ENCODE results near the gene CCDC32. TPM values are rescaled to one million over a fixed set of nuclear protein-coding genes. Genes with fewer than 3 reads are reported as not detected.
A peak's percentile ranks its signal among the peaks of the same experiment; 100 is the strongest.

The CCDC32 gene
- total and polyA plus RNA-seq, 2 of the 13 experiments (the other 11 are each of a cell fraction or from before 2014, with no cell fraction given): 10.8 to 23.2 TPM

DNA sequence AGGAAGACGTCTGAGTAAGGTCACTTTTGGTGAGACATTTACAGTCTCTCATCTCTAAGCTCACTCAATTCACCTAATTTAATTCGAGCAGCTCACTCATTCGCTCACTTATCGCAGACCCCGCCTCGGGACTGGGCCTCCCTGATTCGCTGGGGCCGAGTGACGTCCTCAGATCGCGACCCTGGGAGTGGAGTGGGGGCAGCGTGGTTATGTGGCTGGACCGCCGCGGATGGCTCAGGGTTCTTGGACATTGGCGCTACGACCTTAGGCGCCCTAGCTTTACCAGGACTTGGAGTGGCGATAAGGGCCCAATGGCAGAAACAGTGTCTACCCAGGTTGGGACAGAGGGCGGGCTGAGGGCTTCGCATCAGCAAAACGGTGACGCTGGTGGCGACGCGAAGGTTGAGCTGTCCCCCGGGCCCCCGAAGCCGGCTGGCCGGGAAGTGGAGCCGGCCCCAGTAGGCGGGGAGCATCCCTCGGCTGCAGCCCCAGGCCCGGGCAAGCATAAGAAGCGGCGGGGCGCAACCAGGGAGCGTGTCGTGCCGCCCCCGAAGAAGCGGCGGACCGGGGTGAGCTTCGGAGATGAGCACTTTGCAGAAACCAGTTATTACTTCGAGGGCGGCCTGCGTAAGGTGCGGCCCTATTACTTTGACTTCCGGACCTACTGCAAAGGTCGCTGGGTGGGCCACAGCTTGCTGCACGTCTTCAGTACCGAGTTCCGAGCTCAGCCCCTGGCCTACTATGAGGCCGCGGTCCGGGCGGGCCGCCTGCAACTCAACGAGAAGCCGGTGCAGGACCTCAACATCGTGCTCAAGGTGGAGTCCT is 4.5 kb upstream of the CCDC32 start, which contains the start of gene RPUSD2 (continued):
- TF ChIP-seq, protein P1, sequence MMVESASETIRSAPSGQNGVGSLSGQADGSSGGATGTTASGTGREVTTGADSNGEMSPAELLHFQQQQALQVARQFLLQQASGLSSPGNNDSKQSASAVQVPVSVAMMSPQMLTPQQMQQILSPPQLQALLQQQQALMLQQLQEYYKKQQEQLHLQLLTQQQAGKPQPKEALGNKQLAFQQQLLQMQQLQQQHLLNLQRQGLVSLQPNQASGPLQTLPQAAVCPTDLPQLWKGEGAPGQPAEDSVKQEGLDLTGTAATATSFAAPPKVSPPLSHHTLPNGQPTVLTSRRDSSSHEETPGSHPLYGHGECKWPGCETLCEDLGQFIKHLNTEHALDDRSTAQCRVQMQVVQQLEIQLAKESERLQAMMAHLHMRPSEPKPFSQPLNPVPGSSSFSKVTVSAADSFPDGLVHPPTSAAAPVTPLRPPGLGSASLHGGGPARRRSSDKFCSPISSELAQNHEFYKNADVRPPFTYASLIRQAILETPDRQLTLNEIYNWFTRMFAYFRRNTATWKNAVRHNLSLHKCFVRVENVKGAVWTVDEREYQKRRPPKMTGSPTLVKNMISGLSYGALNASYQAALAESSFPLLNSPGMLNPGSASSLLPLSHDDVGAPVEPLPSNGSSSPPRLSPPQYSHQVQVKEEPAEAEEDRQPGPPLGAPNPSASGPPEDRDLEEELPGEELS (CRISPR knock-in tag; IDR thresholded peaks at IDR 0.05): no peak
- TF ChIP-seq IRF2 (CRISPR knock-in tag; IDR thresholded peaks at IDR 0.05): peak; percentile 91
- TF ChIP-seq ZNF335 (CRISPR knock-in tag; IDR thresholded peaks at IDR 0.05): 0 out of 2 replicates have a peak, but pooled peaks have one; percentile 64
- no peak for TF ChIP-seq SNAI1 (CRISPR knock-in tag; IDR thresholded peaks at IDR 0.05; ENCODE audit: borderline replicate concordance)
- no peak for TF ChIP-seq FOSL1 (CRISPR knock-in tag; IDR thresholded peaks at IDR 0.05; ENCODE audit: borderline replicate concordance)
- TF ChIP-seq TOE1 (CRISPR knock-in tag; IDR thresholded peaks at IDR 0.05): 0 out of 2 replicates have a peak, but pooled peaks have one; percentile 71
- TF ChIP-seq ARID2 (CRISPR knock-in tag; IDR thresholded peaks at IDR 0.05; ENCODE audit: borderline replicate concordance): 0 out of 2 replicates have a peak, but pooled peaks have one; percentile 57
- TF ChIP-seq ZBTB38 (CRISPR knock-in tag; IDR thresholded peaks at IDR 0.05): peak; percentile 58; the same call in 1 of the 2 replicates
- TF ChIP-seq, protein P2, sequence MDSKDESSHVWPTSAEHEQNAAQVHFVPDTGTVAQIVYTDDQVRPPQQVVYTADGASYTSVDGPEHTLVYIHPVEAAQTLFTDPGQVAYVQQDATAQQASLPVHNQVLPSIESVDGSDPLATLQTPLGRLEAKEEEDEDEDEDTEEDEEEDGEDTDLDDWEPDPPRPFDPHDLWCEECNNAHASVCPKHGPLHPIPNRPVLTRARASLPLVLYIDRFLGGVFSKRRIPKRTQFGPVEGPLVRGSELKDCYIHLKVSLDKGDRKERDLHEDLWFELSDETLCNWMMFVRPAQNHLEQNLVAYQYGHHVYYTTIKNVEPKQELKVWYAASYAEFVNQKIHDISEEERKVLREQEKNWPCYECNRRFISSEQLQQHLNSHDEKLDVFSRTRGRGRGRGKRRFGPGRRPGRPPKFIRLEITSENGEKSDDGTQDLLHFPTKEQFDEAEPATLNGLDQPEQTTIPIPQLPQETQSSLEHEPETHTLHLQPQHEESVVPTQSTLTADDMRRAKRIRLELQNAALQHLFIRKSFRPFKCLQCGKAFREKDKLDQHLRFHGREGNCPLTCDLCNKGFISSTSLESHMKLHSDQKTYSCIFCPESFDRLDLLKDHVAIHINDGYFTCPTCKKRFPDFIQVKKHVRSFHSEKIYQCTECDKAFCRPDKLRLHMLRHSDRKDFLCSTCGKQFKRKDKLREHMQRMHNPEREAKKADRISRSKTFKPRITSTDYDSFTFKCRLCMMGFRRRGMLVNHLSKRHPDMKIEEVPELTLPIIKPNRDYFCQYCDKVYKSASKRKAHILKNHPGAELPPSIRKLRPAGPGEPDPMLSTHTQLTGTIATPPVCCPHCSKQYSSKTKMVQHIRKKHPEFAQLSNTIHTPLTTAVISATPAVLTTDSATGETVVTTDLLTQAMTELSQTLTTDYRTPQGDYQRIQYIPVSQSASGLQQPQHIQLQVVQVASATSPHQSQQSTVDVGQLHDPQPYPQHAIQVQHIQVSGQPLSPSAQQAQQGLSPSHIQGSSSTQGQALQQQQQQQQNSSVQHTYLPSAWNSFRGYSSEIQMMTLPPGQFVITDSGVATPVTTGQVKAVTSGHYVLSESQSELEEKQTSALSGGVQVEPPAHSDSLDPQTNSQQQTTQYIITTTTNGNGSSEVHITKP (CRISPR knock-in tag; IDR thresholded peaks at IDR 0.05; ENCODE audit: low read depth): 0 out of 2 replicates have a peak, but pooled peaks have one; percentile 20
- TF ChIP-seq SPEN (CRISPR knock-in tag; IDR thresholded peaks at IDR 0.05; ENCODE audit: low read depth): peak; percentile 72
- no peak for TF ChIP-seq CHD4 (IDR thresholded peaks at IDR 0.05; ENCODE audit: borderline replicate concordance, low read length)
- TF ChIP-seq ZNF225 (CRISPR knock-in tag; IDR thresholded peaks at IDR 0.05): 0 out of 2 replicates have a peak, but pooled peaks have one; percentile 21
- TF ChIP-seq MAFF (IDR thresholded peaks at IDR 0.05; ENCODE audit: low read depth, low read length): no peak
- no peak for TF ChIP-seq PCBP2 (optimal IDR thresholded peaks at IDR 0.05; ENCODE audit: low read depth, low read length, poor library complexity, severe bottlenecking)
- no peak for TF ChIP-seq HDAC6 (IDR thresholded peaks at IDR 0.05; ENCODE audit: low read depth, low read length)
- TF ChIP-seq, protein P3, sequence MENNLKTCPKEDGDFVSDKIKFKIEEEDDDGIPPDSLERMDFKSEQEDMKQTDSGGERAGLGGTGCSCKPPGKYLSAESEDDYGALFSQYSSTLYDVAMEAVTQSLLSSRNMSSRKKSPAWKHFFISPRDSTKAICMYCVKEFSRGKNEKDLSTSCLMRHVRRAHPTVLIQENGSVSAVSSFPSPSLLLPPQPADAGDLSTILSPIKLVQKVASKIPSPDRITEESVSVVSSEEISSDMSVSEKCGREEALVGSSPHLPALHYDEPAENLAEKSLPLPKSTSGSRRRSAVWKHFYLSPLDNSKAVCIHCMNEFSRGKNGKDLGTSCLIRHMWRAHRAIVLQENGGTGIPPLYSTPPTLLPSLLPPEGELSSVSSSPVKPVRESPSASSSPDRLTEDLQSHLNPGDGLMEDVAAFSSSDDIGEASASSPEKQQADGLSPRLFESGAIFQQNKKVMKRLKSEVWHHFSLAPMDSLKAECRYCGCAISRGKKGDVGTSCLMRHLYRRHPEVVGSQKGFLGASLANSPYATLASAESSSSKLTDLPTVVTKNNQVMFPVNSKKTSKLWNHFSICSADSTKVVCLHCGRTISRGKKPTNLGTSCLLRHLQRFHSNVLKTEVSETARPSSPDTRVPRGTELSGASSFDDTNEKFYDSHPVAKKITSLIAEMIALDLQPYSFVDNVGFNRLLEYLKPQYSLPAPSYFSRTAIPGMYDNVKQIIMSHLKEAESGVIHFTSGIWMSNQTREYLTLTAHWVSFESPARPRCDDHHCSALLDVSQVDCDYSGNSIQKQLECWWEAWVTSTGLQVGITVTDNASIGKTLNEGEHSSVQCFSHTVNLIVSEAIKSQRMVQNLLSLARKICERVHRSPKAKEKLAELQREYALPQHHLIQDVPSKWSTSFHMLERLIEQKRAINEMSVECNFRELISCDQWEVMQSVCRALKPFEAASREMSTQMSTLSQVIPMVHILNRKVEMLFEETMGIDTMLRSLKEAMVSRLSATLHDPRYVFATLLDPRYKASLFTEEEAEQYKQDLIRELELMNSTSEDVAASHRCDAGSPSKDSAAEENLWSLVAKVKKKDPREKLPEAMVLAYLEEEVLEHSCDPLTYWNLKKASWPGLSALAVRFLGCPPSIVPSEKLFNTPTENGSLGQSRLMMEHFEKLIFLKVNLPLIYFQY (CRISPR knock-in tag; IDR thresholded peaks at IDR 0.05; ENCODE audit: borderline replicate concordance): no peak
- no peak for TF ChIP-seq MAFK (conservative IDR thresholded peaks at IDR 0.05 in 1 of 2, IDR thresholded peaks at IDR 0.05 in 1 of 2; ENCODE audit: low read length in 2 of 2)
- peak; percentile 92 for TF ChIP-seq PHF8 (CRISPR knock-in tag; IDR thresholded peaks at IDR 0.05)
- peak; percentile 94 for TF ChIP-seq ZMYM4 (CRISPR knock-in tag; IDR thresholded peaks at IDR 0.05)
